ENCODE data around the gene CD96. TPM values are rescaled to one million over a fixed set of nuclear protein-coding genes. Genes with fewer than 3 reads are reported as not detected.

Gene CD96
- polyA plus RNA-seq, 1 donor from 2014 or later, result not detected

DNA sequence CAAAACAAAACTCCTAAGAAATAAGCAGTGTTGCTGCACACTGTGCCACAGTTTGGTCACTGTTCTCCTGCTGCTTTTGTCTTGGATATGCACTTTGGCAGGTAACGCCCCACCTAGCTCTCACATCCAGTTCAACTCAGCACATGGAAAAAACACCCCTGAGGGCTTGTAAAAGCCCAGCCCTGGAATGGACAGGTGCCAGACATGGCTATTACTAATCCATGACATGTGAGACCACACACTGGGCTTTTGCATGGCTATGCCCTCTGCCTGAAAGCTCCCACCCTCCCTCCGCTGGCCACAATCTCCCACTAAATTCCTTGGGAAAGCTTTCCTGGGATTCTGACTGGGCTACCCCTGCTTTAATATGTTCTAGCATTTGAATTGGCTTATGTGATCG is 77.8 kb downstream of the CD96 start:
- Histone ChIP-seq H3K9me2 (ENCODE audit: insufficient read depth, low read length) (no peaks in the 10 kb centered on the region), H3K9me3 (ENCODE audit: low read length) (no peaks in the 10 kb centered on the region), H3K4me2 (ENCODE audit: low read length) (no peak overlapping the region), H3K27me3 (ENCODE audit: insufficient read depth, low read depth, low read length) (no peaks in the 10 kb centered on the region), H3F3A (ENCODE audit: insufficient read depth, low read length, poor library complexity, severe bottlenecking) (no peaks in the 10 kb centered on the region), H3K9ac (ENCODE audit: low read length) (no peak overlapping the region), H3K4me3 (ENCODE audit: low read length) (no peak overlapping the region), H4K20me1 (ENCODE audit: insufficient read depth) (no peaks in the 10 kb centered on the region), H3K79me2 (replicated peaks; ENCODE audit: insufficient read depth, low read length) (no peaks in the 10 kb centered on the region), H2AFZ (ENCODE audit: low read depth, low read length) (no peak overlapping the region), H3K36me3 (ENCODE audit: insufficient read depth, low read length) (no peaks in the 10 kb centered on the region), H3K27ac (ENCODE audit: low read length) (no peak overlapping the region)
- TF ChIP-seq POLR2AphosphoS5 (IDR thresholded peaks at IDR 0.05) (no peak), RAD21 (conservative IDR thresholded peaks at IDR 0.05) (no peak), EP300 (conservative IDR thresholded peaks at IDR 0.05; ENCODE audit: poor library complexity, severe bottlenecking) (no peak), SMC3 (conservative IDR thresholded peaks at IDR 0.05; ENCODE audit: poor library complexity) (no peak), MXI1 (conservative IDR thresholded peaks at IDR 0.05; ENCODE audit: poor library complexity, severe bottlenecking) (no peak), TAF1 (IDR thresholded peaks at IDR 0.05; ENCODE audit: low read depth) (no peak), EZH2 (IDR thresholded peaks at IDR 0.05; ENCODE audit: borderline replicate concordance, insufficient read depth, low read length, poor library complexity, severe bottlenecking) (no peak)
- TF ChIP-seq, protein P1, sequence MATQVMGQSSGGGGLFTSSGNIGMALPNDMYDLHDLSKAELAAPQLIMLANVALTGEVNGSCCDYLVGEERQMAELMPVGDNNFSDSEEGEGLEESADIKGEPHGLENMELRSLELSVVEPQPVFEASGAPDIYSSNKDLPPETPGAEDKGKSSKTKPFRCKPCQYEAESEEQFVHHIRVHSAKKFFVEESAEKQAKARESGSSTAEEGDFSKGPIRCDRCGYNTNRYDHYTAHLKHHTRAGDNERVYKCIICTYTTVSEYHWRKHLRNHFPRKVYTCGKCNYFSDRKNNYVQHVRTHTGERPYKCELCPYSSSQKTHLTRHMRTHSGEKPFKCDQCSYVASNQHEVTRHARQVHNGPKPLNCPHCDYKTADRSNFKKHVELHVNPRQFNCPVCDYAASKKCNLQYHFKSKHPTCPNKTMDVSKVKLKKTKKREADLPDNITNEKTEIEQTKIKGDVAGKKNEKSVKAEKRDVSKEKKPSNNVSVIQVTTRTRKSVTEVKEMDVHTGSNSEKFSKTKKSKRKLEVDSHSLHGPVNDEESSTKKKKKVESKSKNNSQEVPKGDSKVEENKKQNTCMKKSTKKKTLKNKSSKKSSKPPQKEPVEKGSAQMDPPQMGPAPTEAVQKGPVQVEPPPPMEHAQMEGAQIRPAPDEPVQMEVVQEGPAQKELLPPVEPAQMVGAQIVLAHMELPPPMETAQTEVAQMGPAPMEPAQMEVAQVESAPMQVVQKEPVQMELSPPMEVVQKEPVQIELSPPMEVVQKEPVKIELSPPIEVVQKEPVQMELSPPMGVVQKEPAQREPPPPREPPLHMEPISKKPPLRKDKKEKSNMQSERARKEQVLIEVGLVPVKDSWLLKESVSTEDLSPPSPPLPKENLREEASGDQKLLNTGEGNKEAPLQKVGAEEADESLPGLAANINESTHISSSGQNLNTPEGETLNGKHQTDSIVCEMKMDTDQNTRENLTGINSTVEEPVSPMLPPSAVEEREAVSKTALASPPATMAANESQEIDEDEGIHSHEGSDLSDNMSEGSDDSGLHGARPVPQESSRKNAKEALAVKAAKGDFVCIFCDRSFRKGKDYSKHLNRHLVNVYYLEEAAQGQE (IDR thresholded peaks at IDR 0.05; ENCODE audit: borderline replicate concordance), result no peak
- TF ChIP-seq, protein P2, sequence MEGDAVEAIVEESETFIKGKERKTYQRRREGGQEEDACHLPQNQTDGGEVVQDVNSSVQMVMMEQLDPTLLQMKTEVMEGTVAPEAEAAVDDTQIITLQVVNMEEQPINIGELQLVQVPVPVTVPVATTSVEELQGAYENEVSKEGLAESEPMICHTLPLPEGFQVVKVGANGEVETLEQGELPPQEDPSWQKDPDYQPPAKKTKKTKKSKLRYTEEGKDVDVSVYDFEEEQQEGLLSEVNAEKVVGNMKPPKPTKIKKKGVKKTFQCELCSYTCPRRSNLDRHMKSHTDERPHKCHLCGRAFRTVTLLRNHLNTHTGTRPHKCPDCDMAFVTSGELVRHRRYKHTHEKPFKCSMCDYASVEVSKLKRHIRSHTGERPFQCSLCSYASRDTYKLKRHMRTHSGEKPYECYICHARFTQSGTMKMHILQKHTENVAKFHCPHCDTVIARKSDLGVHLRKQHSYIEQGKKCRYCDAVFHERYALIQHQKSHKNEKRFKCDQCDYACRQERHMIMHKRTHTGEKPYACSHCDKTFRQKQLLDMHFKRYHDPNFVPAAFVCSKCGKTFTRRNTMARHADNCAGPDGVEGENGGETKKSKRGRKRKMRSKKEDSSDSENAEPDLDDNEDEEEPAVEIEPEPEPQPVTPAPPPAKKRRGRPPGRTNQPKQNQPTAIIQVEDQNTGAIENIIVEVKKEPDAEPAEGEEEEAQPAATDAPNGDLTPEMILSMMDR (IDR thresholded peaks at IDR 0.05; ENCODE audit: poor library complexity, severe bottlenecking), result no peak

DNA sequence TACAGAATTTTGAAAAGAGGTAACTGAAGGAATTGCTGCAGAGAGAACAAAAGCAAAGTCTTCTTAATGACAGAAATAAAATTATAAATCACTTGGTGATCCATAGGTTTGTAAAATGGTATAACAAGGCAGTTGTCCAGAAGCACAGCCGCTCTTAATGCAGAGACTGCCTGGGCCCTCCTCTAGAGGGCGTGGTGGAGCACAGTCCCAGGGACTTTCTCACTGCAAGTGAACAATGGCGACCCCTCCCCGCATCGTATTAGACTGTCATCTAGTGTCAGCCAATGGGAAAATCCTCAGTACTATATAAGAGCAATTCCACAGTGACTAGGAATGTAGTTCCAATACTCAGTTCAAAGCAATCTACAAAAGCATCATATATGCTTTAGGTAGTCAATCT is 79.5 kb downstream of the CD96 start:
- Histone ChIP-seq H3K36me3 (ENCODE audit: insufficient read depth, low read length) (no peaks in the 10 kb centered on the region), H3F3A (ENCODE audit: insufficient read depth, low read length, poor library complexity, severe bottlenecking) (no peaks in the 10 kb centered on the region), H3K9me2 (ENCODE audit: insufficient read depth, low read length) (no peaks in the 10 kb centered on the region), H3K4me3 (ENCODE audit: low read length) (no peak overlapping the region), H4K20me1 (ENCODE audit: insufficient read depth) (no peaks in the 10 kb centered on the region), H3K27me3 (ENCODE audit: insufficient read depth, low read depth, low read length) (no peaks in the 10 kb centered on the region), H3K27ac (ENCODE audit: low read length) (no peak overlapping the region), H3K79me2 (replicated peaks; ENCODE audit: insufficient read depth, low read length) (no peaks in the 10 kb centered on the region), H3K9ac (ENCODE audit: low read length) (no peak overlapping the region), H3K9me3 (ENCODE audit: low read length) (no peaks in the 10 kb centered on the region), H2AFZ (ENCODE audit: low read depth, low read length) (no peak overlapping the region), H3K4me2 (ENCODE audit: low read length) (no peak overlapping the region)
- TF ChIP-seq, protein P2 (IDR thresholded peaks at IDR 0.05; ENCODE audit: poor library complexity, severe bottlenecking), result peak; percentile 28
- TF ChIP-seq EZH2 (IDR thresholded peaks at IDR 0.05; ENCODE audit: borderline replicate concordance, insufficient read depth, low read length, poor library complexity, severe bottlenecking) (no peak), POLR2AphosphoS5 (IDR thresholded peaks at IDR 0.05) (no peak)
